HG02981 (cell line): ENCODE measurements around the gene GAMT.

Experiments used
- ATAC-seq: cut with Tn5 transposase; IDR thresholded peaks from one replicate; pipeline ENCODE4 v1.9.1; 2021; ENCODE audit warnings: mild to moderate bottlenecking, moderate library complexity; ENCODE audit not compliant: unreplicated experiment

Gene GAMT

DNA sequence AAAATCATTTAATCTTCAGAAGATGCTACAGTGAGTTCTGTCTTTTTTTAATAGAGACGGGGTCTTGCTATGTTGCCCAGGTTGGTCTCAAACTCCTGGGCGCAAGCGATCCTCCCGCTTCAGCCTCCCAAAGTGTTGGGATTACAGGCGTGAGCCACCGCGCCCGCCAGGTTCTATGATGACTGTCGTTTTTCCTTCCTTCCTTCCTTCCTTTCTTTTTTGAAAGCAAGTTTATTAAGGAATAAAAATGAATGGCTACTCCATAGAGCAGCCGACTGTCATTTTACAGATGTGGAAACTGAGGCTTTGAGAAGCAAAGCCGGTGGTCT, 511 bp upstream of the GAMT start:
- ATAC-seq = no peak

DNA sequence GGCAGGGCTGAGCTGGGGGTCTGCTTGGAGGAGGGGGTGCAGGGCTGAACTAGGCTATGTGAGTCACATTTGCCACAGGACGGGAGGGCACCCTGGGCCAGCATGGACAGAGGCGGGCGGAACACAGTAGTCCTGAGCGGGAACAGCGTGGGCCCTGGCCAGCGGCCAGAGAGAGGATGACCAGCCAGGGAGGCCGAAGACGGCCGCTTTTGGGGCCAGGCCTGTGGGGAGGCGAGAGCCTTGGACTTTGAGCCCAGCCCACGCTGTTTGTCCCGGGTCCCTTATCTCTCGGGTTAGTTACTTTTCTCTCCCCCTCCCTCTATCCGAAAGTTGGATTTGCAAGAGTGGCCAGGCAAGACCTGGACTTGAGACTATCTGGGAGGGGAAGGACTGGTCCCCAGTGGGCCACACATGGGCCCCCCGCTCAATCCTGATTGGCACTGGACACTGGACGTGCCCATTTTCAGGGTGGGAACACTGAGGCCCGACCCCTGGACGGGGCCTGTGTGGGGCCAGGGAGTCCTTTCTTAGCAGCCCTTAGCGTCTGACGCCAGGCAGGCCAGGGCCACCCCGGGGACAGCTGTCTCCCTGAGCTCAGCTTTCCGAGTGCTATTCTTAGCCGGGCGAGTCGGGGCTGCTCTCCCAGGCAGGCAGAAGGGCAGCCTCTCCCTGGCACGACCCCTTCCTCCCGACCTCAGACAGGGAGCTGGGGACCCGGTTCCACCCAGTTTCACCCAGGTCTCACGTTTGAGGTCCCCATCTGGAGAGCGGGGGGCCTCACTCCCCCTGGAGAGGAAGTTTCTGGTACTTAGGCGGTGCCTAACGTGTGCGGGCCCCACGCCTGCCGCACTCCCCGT, 833 bp downstream of the GAMT start:
- ATAC-seq = no peak

DNA sequence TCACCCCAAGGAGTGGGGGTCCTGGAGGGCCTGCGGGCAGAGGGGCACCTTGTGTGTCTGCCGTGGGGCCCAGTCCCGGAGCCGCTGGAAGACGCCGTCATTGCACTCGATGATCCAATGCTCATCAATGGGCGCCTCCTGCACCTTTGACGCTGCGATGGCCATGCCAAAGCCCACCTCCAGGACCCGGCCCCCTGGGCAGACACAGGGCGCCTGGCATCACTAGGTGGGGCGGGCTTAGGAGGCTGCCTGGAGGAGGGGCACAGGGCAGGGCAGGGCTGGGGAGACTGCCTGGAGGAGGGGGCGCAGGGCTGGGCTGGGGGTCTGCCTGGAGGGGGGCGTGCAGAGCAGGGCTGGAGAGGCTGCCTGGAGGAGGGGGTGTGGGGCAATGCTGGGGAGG, 1.6 kb downstream of the GAMT start:
- ATAC-seq = no peak

DNA sequence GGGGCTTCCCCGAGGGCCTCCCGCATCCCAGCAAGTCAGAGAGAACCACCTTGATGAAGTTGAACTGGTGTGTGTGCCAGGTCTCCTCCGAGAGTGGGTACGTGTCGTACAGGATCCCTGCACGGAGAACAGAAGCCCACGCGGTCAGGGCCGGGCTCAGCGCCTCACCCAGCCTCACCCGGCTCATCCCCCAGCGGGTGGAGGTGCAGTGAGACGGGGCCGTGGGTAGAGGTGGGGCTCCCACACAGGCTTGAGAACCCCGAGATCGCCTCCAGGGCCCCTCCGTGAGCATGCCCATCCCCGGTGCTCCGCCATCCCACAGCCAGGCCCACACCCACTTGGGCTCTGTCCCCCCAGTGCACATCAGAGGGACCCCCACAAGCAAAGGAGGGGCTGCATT, 2.3 kb downstream of the GAMT start:
- no peak for ATAC-seq

DNA sequence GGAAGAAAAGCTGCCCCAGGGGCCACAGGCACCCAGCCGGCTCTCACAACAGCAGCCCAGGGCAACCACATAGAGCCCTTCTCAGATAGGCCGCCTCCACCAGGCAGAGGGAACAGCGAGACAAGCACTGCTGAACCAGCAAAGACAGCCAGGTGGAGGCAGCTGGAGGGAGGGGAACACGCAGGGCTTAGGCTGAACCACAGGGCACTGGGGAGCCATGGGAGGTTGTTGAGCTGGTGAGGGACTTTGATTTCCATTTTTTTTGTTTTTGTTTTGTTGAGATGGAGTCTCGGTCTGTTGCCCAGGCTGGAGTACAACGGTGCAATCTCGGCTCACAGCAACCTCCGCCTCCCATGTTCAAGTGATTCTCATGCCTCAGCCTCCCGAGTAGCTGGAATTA, 3.5 kb downstream of the GAMT start:
- ATAC-seq = no peak

DNA sequence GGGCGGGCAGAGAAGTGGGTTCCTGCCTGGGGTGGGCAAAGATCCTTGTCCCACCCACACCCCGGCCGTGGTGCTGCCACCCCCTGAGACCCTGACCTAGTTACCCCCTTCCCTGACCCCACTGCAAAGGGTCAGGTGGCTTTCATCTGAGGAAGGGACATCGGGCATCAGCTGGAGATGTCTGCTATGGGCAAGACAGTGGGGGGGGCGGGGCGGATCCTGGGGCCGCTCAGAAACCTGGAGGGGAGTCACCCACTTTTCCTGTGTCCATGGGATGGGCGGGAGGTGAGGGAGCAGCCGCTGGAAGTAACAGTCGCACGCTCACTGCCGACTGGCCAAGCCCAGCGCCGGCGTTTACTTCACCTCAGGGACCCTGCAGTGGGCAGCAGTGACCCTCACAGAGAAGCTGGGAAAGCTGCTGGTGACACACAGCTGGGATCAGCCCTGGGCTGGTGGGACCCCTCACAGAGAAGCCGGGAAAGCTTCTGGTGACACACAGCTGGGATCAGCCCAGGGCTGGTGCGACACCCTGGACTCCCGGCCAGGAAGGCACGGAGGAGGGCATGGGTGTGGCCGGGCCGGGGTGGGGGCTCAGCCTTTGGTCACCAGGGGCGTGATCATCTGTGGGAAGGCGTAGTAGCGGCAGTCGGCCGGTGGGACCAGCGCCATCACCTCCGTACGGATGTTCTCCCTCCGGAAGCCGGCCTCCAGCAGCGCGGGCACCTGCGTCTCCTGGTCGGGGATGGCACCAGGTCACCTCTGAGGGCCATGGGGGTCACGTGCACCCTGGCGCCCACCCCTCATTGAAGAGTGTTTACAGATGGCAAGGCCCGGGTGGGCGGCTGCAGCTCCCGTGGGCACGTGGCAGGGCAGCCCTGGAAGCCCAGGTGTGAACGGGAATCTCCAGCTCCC, 4.3 kb downstream of the GAMT start:
- no peak for ATAC-seq

DNA sequence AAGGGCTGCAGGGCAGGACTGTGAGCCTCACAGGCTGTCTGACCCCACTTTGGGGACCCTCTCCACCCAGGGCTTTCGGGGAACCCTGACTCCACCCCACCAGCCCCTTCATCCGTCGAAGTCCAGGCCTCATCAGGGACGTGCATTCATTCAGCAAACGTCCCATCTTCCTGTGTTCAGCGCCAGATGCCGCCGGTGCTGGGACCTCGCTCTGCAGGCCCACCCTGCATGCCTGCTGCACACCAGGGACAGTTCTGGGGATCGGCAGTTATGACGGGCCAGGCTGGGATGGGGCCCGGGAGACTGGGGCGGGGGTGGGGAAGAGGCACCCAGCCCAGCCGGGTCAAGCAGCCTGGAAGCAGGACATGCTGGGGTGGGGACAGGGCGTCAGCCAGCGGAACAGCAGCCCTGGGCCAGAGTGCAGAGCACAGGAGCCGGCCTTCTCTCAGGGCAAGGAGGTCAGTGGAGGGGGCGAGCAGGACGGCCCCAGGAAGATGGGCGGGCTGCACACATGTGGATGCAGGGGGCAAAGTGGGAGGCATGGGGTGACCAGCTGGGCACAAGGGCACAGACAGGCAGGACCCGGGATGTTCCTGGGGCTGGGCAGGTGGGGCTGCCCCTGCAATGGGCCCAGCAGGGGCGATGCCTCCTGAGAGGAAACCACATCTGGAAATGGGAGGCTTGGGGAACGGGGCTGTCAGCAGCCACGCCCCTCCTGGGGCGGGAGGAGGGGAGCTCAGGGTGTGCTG, 5.1 kb downstream of the GAMT start:
- no peak for ATAC-seq

DNA sequence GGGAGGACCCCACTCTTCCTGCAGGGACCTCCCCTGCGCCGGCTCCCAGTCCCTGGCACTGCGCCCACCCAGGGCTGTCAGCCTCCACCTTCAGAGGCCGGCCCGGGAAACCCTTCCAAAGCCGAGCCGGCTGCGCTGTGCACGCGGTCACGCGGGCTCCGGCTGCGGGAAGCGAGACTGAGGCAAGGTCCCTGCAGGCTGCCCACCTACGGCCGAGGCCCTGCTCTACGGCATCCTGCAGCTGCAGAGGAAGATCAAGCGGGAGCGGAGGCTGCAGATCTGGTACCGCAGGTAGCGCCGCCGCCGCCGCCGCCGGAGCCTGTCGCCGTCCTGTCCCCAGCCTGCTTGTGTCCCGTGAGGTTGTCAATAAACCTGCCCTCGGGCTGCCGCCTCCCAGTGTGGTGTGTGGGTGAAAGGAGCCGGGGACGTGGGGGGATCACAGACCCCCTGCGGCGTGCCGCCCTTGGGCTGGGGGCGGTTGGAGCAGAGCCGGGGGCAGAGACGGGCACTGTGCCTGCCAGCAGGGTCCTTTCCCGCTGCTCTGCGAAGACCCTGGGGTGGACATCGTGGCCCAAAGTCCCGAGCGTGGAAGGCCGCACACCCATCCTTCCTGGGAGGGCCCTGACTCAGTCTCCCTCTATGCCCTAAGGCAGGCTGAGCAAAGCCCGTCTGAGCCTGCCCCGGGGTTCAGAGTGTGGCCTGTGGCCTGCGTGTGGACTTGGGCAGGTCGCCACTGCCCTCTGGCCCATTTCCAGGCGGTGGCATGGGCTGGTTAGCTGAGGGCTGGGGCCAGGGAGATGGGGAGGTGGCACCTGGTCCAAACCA, 5.9 kb downstream of the GAMT start:
- no peak for ATAC-seq

DNA sequence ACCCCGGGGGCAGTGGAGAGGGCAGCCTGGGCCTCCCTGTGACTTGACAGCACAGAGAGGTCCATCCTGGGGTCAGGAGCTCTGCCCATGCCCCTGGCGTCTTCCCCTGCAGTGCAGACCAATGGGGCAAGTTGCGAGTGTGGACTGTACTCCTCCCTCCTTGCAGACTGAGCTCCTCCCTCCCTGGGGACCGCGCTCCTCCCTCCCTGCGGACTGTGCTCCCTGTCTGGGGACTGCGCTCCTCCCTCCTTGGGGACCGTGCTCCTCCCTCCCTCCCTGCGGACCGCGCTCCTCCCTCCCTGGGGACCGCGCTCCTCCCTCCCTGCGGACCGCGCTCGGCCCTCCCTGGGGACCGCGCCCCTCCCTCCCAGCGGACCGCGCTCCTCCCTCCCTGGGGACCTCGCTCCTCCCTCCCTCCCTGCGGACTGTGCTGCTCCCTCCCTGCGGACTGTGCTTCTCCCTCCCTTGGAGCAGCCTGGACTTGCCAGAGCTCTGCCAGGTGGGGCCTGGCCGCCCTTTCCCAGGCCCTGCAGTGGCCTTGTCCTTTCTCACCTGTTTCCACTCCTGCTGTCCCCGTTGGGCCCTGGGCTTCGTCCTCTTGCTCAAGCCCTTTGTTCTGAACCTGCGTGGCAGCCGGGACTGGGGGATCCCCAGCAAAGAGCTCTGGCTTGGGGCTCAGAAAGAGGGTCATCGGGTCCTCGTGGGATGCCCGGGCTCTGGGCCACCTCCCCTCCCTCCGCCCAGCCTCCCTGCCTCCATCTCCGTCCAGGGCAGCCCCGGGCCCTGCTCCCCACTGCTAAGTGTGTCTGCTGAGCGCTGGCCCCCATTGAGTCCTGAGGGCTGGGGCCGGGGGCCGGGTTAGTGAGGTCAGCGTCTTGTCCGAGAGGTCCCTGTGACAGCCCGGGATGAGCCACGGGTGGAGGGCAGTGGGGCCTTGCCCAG, 6.8 kb downstream of the GAMT start:
- no peak for ATAC-seq

DNA sequence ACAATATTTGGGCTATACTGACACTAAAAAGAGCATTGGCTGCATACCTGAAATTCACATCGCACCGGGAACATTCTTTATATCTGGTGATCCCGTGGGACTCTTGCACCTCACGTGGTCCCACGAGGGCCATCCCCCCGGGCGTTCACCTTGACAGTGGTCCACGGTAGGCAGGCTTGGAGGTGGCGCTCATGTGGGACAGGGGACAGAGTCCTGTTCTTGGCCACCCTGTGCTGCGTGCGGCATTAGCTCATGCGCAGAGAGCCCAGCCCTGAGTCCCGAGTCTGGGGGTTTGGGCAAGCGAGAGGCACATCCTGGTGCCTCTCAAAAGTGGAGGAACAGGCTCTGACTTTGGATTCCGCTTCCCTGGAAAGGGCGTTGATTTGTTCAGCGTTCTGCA, 7.5 kb downstream of the GAMT start:
- ATAC-seq = no peak

DNA sequence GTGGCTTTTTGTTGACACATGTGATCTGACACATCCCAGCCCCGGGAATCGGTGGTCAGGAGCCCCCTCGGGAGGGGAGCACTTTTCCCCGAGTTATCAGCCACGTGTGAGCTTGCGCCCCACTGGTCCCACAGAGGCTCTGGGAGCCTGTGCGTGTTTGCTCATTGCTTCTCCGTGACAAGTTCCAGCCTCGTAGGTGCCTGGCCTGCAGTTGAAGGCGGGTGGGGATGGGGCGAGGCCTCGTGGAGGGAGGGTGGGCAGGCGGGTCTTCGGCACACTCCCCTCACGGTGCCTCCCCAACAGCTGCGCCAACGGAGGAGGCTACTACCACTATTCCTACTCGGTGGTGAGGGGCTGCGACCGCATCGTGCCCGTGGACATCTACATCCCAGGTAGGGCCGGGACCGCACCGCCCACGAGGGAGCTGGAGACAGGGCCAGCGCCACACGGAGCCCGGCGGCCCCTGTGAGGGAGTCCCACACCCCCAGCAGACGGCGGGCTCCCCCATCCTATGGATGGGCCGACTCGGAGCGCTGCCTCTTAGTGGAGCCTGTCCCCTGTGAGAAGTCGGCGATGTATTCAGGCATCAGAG, 8.3 kb downstream of the GAMT start:
- ATAC-seq = no peak

DNA sequence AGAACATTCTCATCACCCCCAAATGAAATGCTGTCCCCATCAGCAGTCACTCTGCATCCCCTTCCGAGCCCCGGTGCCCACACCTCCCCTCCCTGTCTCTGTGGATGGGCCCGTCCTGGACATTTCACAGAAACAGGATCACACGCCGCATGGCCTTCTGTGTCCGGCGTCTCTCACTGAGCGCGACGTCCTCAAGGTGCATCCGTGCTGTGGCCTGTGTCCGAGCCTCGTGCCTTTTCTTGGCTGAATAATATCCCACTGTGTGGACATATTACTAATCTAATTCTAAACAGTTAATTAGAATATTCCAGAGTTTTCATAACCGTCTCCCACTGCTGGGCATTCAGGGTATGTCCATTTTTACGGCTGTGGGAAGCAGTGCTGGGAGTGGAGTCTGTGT, 8.9 kb downstream of the GAMT start:
- ATAC-seq = no peak

DNA sequence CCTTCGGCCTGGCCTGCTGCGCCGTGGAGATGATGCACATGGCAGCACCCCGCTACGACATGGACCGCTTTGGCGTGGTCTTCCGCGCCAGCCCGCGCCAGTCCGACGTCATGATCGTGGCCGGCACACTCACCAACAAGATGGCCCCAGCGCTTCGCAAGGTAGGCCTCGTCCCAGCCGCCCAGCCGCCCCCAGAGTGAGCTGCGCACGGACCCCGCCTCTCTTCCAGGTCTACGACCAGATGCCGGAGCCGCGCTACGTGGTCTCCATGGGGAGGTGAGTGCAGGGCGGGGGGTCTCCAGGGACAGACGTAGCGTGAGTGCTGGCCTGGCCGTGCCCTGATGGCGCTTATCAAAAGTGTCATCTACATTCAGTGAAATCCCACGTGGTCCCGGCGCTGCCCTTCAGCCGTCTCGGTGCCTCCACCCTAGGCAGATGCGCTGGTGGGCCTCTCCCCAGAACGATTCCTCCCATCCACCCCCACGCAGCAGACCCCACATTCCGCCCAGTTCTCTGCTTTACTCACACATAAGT, 10.4 kb downstream of the GAMT start:
- ATAC-seq = no peak

DNA sequence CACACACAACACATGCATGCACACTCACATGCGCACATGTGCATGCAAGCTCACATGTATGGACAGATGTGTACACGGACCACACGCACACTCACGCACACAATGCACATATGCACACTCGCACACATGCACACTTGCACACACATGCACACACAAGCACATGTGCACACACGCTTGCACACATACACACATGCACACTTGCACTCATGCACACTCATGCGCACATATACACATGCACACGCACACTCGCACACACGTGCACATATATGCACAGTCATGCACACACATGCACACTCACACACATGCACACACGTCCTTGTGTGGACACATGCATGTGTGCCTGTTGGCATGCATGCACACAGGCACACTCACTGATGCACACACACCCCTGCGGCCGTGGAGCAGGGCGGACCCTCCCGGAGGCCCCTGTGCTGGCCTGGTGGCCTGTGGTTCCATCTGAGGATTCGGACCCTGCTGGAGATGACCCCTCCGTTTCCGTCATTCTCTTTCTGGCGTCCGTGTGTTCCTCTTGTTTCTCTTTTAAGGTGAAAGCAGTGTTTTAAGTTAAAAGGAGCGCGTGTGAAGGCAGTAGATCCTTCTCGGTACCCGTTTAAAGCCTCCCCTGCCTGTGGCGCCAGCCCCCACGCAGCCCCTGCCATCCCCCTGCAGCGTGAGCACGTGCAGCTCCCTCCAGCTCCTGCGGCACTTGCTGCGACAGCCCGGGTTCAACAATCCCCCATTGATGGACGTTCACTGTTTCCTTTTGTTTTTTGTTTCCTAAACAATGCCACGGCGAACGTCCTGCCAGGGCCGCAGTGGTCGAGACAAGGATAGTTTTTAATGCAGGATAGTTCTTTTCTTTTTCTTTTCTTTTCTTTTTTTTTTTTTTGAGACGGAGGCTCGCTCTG, 12.1 kb downstream of the GAMT start:
- no peak for ATAC-seq

DNA sequence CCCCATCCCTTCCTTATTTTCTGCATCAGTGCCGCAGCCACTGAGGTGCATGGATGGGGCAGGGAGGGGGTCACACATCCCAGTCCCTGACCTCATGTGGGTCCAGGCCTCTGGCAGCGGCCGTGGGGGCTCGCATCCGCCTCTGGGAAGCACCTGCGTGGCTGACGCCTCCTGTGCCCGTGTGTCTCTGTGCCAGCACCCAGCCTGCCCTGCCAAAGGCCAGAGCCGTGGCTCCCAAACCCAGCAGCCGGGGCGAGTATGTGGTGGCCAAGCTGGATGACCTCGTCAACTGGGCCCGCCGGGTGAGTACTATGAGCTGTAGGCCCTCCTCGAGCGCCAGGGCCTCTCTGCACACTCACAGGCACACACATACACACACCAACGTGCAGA, 12.7 kb downstream of the GAMT start:
- no peak for ATAC-seq

DNA sequence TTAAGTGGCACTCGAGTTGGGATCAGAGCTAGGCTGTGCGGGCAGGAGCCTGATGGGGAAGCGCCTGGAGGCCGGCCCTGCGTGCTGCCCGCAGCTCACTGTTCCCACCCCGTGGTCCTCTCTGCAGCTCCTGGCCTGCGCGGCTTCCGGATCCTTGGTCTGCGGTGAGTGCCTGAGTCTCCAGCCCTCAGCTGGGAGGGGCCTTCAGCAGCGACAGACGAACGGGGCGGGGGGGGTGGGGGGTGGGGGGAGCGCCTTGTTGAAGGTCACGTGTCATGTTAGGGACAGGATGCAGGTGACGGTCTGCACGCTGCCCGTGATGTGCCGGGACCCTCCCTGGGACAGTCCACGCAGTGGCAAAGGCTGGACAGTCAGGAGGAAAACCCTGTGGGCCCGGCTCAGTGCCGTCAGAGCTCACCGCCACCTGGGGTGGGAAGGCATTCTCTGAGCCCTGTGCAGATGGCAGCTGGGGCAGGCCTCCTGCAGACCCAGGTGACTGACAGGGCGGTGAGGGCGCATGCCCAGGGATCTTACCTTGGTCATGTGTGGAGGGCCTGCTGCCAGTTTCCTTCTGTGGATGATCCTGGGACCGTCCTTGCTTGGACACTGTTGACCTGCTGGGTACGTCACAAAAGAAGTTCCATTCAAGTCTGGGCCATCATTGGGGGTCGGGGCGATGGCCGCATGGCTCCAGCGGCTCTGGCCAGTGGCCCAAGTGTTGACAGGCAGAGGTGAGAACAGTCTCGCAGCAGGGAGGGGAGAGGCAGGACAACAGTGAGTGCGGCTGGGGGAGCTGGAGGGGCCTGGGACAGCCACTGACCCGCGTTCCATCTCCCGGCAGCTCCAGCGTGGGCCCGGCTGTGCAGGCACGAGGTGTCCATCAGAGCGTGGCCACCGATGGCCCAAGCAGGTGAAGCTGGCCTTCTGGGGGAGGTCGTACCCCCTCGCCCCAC, 13.4 kb downstream of the GAMT start:
- no peak for ATAC-seq
